GM19463 (cell line): ENCODE results near the gene SFMBT2.
"Not testable (repeated sequence)": the region's sequence is repeated elsewhere in the genome, so short reads cannot be mapped to it uniquely, and the experiment has no call there.

ENCODE experiments used
- ATAC-seq: cut with Tn5 transposase; IDR thresholded peaks from one replicate; pipeline ENCODE4 v1.9.1; 2021; ENCODE audit warnings: mild to moderate bottlenecking, moderate library complexity; ENCODE audit not compliant: unreplicated experiment

The SFMBT2 gene

DNA sequence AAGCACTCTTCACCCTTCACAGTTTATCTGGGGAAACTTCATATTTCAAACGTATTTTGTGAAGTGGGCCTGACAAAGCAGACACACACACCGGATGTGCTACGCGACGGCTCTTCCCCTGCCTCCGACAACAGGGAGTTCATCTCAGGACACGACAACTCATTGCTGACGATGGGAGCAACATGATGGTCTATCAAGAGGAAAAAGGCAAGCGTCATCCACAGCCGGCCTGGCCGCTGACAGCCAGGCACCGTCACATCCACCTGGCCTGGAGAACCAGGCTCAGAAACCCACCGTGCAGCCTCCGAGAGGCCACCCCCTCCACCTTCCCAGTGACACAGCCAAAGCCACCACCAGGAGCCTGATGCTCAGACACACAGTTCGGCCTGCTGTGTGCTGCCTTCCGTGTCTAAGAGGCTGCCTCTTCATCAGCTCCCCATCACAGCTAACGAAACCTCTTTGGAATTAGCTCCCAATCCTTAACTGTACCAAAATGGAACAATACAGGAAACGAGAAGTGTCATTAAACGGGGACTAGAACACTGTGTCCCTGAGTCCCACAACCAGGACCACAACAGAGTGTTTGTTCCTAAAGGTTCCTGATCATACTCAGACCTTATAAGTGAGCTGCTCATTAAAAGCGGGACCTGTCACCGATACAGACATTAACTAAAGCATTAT, 76.7 kb downstream of the SFMBT2 start:
- ATAC-seq, result no peak

GRCh38 chr10:7329219-7329618, 81.6 kb downstream of the SFMBT2 start:
- no peak for ATAC-seq

- no peak for ATAC-seq
Measured at GRCh38 chr10:7327885-7328284, 82.9 kb downstream of the SFMBT2 start.

GRCh38 chr10:7322623-7323022, 88.2 kb downstream of the SFMBT2 start:
- ATAC-seq, result no peak

DNA sequence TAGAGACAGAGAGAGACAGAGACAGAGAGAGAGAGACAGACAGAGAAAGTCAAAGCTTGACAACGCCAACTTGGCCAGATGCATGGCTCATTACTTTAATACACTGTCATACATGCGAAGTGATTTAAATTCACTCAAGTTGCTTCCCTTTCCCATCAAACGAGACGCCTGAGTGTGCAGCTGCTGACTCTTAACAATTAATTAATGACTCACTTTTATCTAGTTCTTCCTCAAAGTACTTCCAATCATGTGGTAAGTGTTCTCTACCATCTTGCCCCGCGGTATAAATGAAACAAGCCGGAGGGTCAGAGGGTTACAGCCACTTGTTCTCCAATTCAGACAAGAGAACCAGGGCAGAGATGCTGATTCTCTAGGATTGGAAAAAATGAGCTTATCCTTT, 90.8 kb downstream of the SFMBT2 start:
- no peak for ATAC-seq

GRCh38 chr10:7319632-7320031, 91.2 kb downstream of the SFMBT2 start:
- ATAC-seq, result no peak

- ATAC-seq, result no peak
Measured at GRCh38 chr10:7318836-7319235, 92.0 kb downstream of the SFMBT2 start.

- peak; percentile 41 for ATAC-seq
Measured at GRCh38 chr10:7317786-7318446, 92.9 kb downstream of the SFMBT2 start.

DNA sequence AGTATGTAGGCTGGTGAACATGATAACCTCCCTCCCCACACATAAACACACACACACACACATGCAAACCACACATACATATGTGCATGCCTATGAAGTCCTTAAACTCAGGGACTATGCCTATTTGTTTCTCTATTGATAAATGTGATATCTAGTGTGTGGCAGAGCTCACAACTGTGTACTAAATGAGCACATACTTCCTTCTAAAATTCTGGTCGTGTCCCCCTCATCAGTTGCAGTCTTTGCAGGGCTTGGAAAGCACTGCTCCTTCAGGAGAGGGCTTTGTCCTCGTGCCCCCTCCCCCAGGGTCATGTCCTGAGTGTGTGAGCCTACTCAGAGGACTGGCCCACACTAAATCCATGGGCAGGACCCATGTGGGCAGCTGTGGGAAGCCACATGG, 94.0 kb downstream of the SFMBT2 start:
- no peak for ATAC-seq

GRCh38 chr10:7315906-7316305, 94.9 kb downstream of the SFMBT2 start:
- ATAC-seq, result no peak

DNA sequence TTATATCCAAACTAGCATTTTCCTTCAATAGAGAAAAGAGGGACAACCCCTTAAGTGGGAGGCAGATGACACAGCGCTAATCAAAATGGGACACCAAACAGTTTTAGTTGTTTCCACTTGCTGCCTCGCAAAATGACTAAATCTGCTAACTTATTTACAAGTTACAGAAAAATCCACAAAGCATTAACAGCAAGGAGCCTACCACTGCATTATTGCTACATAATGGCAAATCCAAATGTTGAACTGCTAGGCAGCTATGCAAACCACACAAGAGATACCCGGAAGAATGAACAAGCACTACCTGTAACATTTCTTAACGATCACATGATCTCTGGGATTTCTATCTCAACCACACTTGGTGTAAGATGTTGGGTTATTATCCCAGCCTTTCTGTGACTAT, 96.7 kb downstream of the SFMBT2 start:
- ATAC-seq, result no peak

- no peak for ATAC-seq
Measured at GRCh38 chr10:7312488-7312857, 98.4 kb downstream of the SFMBT2 start.

DNA sequence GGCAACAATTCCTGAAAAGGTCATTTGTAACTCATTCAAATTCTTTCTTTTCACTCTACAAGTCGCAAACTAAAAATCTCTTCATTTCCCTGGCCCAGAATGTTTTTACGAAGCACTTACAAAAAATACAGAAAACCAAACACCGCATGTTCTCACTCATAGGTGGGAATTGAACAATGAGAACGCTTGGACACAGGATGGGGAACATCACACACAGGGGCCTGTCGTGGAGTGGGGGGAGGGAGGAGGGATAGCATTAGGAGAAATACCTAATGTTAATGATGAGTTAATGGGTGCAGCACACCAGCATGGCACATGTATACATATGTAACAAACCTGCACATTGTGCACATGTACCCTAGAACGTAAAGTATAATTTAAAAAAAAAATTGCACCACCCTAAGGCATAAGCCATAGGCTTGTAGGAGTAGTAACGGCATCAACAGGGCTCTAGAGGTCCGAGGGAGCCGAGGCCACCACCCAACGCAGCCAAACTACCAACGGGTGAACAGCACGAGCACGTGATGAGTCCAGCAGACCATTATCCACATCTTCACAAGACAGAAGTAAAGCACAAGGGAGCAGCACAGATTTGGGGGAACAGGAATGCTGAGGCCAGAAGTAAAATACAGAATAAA, 98.9 kb downstream of the SFMBT2 start:
- ATAC-seq, result not testable (repeated sequence)

GRCh38 chr10:7311218-7311849, 99.5 kb downstream of the SFMBT2 start:
- no peak for ATAC-seq

GRCh38 chr10:7310076-7310475, 100.8 kb downstream of the SFMBT2 start:
- no peak for ATAC-seq

GRCh38 chr10:7308826-7309225, 102.0 kb downstream of the SFMBT2 start:
- ATAC-seq, result no peak

DNA sequence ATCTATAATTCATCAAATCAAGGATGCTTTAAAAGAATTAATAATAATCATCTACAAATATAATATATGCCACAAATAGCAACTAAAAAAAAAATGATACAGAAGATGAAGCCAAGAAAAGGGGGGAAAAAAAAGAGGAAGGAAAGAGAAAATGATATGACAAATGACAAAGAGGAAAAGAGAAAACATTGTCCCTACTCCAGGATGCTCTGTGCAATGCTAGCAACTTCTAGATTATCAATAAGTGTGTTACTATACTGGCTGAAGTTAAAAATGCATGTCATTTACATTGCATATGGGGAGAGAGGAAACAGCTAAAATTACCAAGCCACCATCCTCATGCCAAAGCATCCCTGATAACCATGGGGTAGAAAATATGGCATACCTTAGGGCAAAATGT, 104.2 kb downstream of the SFMBT2 start:
- ATAC-seq, result no peak

GRCh38 chr10:7306147-7306546, 104.7 kb downstream of the SFMBT2 start:
- ATAC-seq, result no peak

DNA sequence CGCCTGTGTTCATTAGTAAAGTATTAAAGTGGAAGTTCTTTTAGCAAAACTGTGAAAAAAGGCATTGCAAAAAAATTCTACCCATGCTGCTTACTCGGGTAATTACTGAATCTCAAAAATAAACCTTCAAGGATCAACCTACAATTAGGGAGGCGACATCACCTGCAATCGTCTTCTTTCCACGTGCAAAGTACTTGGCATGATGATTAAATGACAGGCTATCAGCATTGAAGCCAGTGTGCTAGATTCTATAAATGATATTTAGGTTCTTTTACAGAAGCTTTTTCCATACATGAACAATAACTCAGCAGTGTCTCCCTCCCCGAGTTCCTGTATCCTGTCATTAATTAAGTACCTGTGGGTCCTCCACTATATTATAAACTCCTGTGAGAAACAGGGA, 105.8 kb downstream of the SFMBT2 start:
- ATAC-seq, result no peak

DNA sequence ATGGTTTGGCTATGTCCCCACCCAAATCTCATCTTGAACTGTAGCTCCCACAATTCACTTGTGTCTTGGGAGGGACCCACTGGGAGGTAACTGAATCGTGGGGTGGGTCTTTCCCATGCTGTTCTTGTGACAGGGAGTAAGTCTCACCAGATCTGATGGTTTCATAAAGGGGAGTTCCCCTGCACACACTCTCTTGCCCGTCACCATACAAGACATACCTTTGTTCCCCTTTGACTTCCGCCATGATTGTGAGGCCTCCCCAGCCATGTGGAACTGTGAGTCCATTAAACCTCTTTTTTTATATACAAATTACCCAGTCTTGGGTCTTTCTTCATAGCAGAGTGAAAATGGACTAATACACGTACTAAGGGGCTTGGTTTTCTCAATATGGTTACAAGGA, 106.7 kb downstream of the SFMBT2 start:
- no peak for ATAC-seq

DNA sequence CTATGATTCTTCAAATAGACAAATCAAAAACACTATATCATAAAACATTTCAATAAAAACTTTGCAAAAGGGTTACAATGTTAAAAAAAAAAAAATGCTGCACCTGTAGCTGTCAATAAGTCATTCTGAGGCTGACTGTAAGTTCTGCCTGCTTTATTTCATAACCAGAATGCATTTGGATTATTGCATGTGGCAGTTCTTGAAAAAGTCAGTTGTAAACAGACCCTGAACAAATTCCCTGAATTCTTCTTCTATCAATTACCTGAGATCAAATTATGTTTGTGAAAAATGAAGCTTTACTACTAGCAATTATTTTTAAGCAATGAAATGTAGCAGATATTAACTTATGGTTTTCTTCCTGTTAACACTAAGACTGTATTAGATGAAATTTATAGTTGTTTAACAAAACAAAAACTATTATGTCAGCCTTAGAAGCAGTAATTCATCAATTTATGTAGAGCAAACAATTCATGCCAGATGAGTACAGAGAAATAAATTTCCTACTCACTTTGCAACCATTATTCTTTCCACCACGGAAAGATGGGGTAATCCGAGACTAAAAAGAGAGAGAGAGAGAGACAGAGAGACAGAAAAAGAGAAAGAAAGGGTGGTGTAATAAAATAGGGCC, 107.8 kb downstream of the SFMBT2 start:
- ATAC-seq, result no peak
